HepG2 (cell line): Measurements from ENCODE around the gene ANKS4B. TPM values are rescaled to one million over a fixed set of nuclear protein-coding genes. Genes with fewer than 3 reads are reported as not detected.
A peak's percentile ranks its signal among the peaks of the same experiment; 100 is the strongest.

Experiments used
- BORCS8-MEF2B ChIP-seq: sonication (generic); formaldehyde crosslinking; IDR thresholded peaks from 2 replicates; pipeline ENCODE4 v1.8.0; 2022; ENCODE audit warnings: mild to moderate bottlenecking, missing genetic modification reagents
- CBFB ChIP-seq: sonication (generic); formaldehyde crosslinking; IDR thresholded peaks from 2 replicates; pipeline ENCODE4 v1.4.0; 2020; ENCODE audit warnings: missing genetic modification reagents
- IRF2 ChIP-seq: IDR thresholded peaks from 2 replicates; pipeline ENCODE4 v1.6.1; 2018; ENCODE audit warnings: missing genetic modification reagents, missing compliant biosample characterization
- MEIS1 ChIP-seq: sonication (generic); formaldehyde crosslinking; IDR thresholded peaks from 2 replicates; pipeline ENCODE4 v1.9.0; 2021; ENCODE audit warnings: mild to moderate bottlenecking, missing genetic modification reagents, moderate library complexity, borderline replicate concordance
- NAIF1 ChIP-seq: sonication (generic); formaldehyde crosslinking; IDR thresholded peaks from 2 replicates; pipeline ENCODE4 v1.5.0; 2020; ENCODE audit warnings: mild to moderate bottlenecking, missing genetic modification reagents, borderline replicate concordance
- PRMT3 ChIP-seq: sonication (generic); formaldehyde crosslinking; IDR thresholded peaks from 2 replicates; pipeline ENCODE4 v1.8.1; 2022; ENCODE audit warnings: low read depth, mild to moderate bottlenecking, moderate library complexity, missing genetic modification reagents, borderline replicate concordance
- RFX1 ChIP-seq: fragments of 450-650 bp; IDR thresholded peaks from 2 replicates; pipeline ENCODE4 v1.6.1; 2017
- ZNF501 ChIP-seq: sonication (generic); formaldehyde crosslinking; IDR thresholded peaks from 2 replicates; pipeline ENCODE4 v1.5.1; 2020; ENCODE audit warnings: mild to moderate bottlenecking, moderate library complexity, missing genetic modification reagents
- ZNF552 ChIP-seq: sonication (generic); formaldehyde crosslinking; IDR thresholded peaks from 2 replicates; pipeline ENCODE4 v1.9.0; 2022; ENCODE audit warnings: missing genetic modification reagents, mild to moderate bottlenecking, borderline replicate concordance
- ZNF572 ChIP-seq: sonication (generic); formaldehyde crosslinking; IDR thresholded peaks from 2 replicates; pipeline ENCODE4 v1.5.1; 2020; ENCODE audit warnings: mild to moderate bottlenecking, missing genetic modification reagents
- ZNF713 ChIP-seq: sonication (generic); formaldehyde crosslinking; IDR thresholded peaks from 2 replicates; pipeline ENCODE4 v1.4.0; 2020; ENCODE audit warnings: mild to moderate bottlenecking, missing genetic modification reagents
- ZNF768 ChIP-seq: sonication (generic); formaldehyde crosslinking; IDR thresholded peaks from 2 replicates; pipeline ENCODE4 v1.4.0; 2020; ENCODE audit warnings: missing genetic modification reagents
- ZNF776 ChIP-seq: sonication (generic); formaldehyde crosslinking; IDR thresholded peaks from 2 replicates; pipeline ENCODE4 v1.4.0; 2020; ENCODE audit warnings: mild to moderate bottlenecking, missing genetic modification reagents
- ZNF816 ChIP-seq: sonication (generic); formaldehyde crosslinking; IDR thresholded peaks from 2 replicates; pipeline ENCODE4 v1.8.0; 2022; ENCODE audit warnings: missing genetic modification reagents, mild to moderate bottlenecking, borderline replicate concordance
- polyA plus RNA-seq, 8 experiments: library from polyadenylated mRNA; depleted of rRNA in 3 of 8; stranded (reverse) in 7 of 8; unstranded in 1 of 8; fragments of >200 nt; fragmentation: Illumina TruSeq in 4 of 8; extraction: Trizol in 4 of 8; gene quantifications; 2 replicates each; pipeline versions ENCODE4 v1.2.1 to v1.2.3, GENCODE V29; 2011 to 2016; ENCODE audit warnings: low read depth in 4 of 8, missing spikeins in 1 of 8, mixed read lengths in 1 of 8; ENCODE audit not compliant: insufficient read depth in 1 of 8
- total RNA-seq, 5 experiments: library from RNA; depleted of rRNA; stranded (reverse); fragments of >200 nt; fragmentation: Illumina TruSeq; extraction: Trizol; gene quantifications; 2 replicates each; pipeline ENCODE4 v1.2.3, GENCODE V29; 2016; ENCODE audit warnings: low read depth in 1 of 5
- TF ChIP-seq, protein P1 (sequence below): sonication (generic); formaldehyde crosslinking; IDR thresholded peaks from 2 replicates; pipeline ENCODE4 v1.4.0; 2020; ENCODE audit warnings: low read depth, missing genetic modification reagents
- TF ChIP-seq, protein P2 (sequence below): sonication (generic); formaldehyde crosslinking; IDR thresholded peaks from 2 replicates; pipeline ENCODE4 v1.4.0; 2020; ENCODE audit warnings: mild to moderate bottlenecking, low read depth, missing genetic modification reagents
- TF ChIP-seq, protein P3 (sequence below): sonication (generic); formaldehyde crosslinking; IDR thresholded peaks from 2 replicates; pipeline ENCODE4 v1.4.0; 2020; ENCODE audit warnings: missing genetic modification reagents
- TF ChIP-seq, protein P4 (sequence below): conservative IDR thresholded peaks from 2 replicates; pipeline ENCODE4 v1.6.1; 2018; ENCODE audit warnings: missing genetic modification reagents

Gene ANKS4B
- total and polyA plus RNA-seq, 2 of the 13 experiments (the other 11 are each of a cell fraction or from before 2014, with no cell fraction given) = 6.5 to 30.0 TPM

DNA sequence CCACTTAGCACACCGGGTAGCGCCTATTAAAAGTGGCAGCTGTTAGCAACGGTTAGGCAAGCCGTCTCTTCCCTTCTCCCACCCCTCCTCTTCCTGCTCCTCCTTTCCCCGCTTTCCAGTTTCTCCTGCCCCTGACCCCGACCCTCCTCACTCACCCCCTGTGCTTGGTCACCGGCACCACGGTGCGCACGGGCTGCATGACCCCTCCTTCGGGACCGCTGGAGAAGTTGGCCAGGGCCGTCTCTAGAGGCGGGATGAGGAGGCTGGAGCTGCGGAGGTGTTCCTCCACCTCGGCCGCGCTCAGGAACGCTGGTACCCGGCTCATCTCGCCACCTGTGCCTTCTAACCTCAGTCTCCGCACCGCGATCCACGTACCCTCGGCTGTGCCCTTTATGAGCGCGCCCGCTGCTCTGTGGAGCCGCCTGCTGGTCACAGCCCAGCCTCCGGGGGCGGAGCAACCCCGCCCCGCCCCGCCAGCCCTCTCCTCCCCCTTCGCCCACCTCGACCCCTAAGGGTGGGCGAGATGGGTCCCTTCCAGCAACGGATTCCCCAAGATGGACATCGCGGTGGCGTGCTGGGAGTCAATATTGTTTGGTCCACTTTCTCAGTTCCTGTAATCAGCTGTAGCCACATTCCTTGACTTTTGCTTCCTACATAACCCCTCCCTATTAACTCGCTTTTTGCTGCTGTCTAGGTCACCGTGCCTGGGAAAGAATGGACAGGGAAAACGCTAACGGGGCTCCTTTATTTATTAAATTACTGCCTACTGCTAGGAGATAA is 44.6 kb downstream of the ANKS4B start, which contains the start of gene CRYM (continued):
- TF ChIP-seq, protein P1, sequence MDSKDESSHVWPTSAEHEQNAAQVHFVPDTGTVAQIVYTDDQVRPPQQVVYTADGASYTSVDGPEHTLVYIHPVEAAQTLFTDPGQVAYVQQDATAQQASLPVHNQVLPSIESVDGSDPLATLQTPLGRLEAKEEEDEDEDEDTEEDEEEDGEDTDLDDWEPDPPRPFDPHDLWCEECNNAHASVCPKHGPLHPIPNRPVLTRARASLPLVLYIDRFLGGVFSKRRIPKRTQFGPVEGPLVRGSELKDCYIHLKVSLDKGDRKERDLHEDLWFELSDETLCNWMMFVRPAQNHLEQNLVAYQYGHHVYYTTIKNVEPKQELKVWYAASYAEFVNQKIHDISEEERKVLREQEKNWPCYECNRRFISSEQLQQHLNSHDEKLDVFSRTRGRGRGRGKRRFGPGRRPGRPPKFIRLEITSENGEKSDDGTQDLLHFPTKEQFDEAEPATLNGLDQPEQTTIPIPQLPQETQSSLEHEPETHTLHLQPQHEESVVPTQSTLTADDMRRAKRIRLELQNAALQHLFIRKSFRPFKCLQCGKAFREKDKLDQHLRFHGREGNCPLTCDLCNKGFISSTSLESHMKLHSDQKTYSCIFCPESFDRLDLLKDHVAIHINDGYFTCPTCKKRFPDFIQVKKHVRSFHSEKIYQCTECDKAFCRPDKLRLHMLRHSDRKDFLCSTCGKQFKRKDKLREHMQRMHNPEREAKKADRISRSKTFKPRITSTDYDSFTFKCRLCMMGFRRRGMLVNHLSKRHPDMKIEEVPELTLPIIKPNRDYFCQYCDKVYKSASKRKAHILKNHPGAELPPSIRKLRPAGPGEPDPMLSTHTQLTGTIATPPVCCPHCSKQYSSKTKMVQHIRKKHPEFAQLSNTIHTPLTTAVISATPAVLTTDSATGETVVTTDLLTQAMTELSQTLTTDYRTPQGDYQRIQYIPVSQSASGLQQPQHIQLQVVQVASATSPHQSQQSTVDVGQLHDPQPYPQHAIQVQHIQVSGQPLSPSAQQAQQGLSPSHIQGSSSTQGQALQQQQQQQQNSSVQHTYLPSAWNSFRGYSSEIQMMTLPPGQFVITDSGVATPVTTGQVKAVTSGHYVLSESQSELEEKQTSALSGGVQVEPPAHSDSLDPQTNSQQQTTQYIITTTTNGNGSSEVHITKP (CRISPR knock-in tag) = peak; percentile 63; the same call in 1 of the 2 replicates
- TF ChIP-seq ZNF713 (CRISPR knock-in tag) (0 out of 2 replicates have a peak, but pooled peaks have one; percentile 93), ZNF776 (peak; percentile 79), IRF2 (peak; percentile 77; the same call in 1 of the 2 replicates), MEIS1 (CRISPR knock-in tag) (peak; percentile 77; the same call in 1 of the 2 replicates), ZNF552 (CRISPR knock-in tag) (peak; percentile 53; the same call in 1 of the 2 replicates), CBFB (CRISPR knock-in tag) (no peak), ZNF572 (CRISPR knock-in tag) (peak; percentile 56; the same call in 1 of the 2 replicates), RFX1 (no peak), BORCS8-MEF2B (CRISPR knock-in tag) (peak; percentile 65; the same call in 1 of the 2 replicates), PRMT3 (CRISPR knock-in tag) (no peak), ZNF768 (CRISPR knock-in tag) (no peak; the same call in 1 of the 2 replicates), ZNF816 (CRISPR knock-in tag) (no peak), ZNF501 (peak; percentile 73; the same call in 1 of the 2 replicates), NAIF1 (CRISPR knock-in tag) (no peak)
- TF ChIP-seq, protein P2, sequence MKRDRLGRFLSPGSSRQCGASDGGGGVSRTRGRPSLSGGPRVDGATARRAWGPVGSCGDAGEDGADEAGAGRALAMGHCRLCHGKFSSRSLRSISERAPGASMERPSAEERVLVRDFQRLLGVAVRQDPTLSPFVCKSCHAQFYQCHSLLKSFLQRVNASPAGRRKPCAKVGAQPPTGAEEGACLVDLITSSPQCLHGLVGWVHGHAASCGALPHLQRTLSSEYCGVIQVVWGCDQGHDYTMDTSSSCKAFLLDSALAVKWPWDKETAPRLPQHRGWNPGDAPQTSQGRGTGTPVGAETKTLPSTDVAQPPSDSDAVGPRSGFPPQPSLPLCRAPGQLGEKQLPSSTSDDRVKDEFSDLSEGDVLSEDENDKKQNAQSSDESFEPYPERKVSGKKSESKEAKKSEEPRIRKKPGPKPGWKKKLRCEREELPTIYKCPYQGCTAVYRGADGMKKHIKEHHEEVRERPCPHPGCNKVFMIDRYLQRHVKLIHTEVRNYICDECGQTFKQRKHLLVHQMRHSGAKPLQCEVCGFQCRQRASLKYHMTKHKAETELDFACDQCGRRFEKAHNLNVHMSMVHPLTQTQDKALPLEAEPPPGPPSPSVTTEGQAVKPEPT (CRISPR knock-in tag) = peak; percentile 91
- TF ChIP-seq, protein P3, sequence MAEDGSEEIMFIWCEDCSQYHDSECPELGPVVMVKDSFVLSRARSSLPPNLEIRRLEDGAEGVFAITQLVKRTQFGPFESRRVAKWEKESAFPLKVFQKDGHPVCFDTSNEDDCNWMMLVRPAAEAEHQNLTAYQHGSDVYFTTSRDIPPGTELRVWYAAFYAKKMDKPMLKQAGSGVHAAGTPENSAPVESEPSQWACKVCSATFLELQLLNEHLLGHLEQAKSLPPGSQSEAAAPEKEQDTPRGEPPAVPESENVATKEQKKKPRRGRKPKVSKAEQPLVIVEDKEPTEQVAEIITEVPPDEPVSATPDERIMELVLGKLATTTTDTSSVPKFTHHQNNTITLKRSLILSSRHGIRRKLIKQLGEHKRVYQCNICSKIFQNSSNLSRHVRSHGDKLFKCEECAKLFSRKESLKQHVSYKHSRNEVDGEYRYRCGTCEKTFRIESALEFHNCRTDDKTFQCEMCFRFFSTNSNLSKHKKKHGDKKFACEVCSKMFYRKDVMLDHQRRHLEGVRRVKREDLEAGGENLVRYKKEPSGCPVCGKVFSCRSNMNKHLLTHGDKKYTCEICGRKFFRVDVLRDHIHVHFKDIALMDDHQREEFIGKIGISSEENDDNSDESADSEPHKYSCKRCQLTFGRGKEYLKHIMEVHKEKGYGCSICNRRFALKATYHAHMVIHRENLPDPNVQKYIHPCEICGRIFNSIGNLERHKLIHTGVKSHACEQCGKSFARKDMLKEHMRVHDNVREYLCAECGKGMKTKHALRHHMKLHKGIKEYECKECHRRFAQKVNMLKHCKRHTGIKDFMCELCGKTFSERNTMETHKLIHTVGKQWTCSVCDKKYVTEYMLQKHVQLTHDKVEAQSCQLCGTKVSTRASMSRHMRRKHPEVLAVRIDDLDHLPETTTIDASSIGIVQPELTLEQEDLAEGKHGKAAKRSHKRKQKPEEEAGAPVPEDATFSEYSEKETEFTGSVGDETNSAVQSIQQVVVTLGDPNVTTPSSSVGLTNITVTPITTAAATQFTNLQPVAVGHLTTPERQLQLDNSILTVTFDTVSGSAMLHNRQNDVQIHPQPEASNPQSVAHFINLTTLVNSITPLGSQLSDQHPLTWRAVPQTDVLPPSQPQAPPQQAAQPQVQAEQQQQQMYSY (CRISPR knock-in tag) = no peak
- TF ChIP-seq, protein P4, sequence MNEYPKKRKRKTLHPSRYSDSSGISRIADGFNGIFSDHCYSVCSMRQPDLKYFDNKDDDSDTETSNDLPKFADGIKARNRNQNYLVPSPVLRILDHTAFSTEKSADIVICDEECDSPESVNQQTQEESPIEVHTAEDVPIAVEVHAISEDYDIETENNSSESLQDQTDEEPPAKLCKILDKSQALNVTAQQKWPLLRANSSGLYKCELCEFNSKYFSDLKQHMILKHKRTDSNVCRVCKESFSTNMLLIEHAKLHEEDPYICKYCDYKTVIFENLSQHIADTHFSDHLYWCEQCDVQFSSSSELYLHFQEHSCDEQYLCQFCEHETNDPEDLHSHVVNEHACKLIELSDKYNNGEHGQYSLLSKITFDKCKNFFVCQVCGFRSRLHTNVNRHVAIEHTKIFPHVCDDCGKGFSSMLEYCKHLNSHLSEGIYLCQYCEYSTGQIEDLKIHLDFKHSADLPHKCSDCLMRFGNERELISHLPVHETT (CRISPR knock-in tag) = peak; percentile 42; the same call in 1 of the 2 replicates
